CD4-positive, alpha-beta T cell treated with Interferon gamma for 1 hour (primary cell): ENCODE results near the gene NAV2.
"Not testable (repeated sequence)": the region's sequence is repeated elsewhere in the genome, so short reads cannot be mapped to it uniquely, and the experiment has no call there.

Source experiments
- DNase-seq: peaks from one replicate; pipeline ENCODE4 v3.0.0-alpha.2; 2020

Gene NAV2

GRCh38 chr11:19912115-19912957, 199.7 kb downstream of the NAV2 start:
- DNase-seq, result no peak

GRCh38 chr11:19912958-19913892, 200.6 kb downstream of the NAV2 start:
- no peak for DNase-seq

DNA sequence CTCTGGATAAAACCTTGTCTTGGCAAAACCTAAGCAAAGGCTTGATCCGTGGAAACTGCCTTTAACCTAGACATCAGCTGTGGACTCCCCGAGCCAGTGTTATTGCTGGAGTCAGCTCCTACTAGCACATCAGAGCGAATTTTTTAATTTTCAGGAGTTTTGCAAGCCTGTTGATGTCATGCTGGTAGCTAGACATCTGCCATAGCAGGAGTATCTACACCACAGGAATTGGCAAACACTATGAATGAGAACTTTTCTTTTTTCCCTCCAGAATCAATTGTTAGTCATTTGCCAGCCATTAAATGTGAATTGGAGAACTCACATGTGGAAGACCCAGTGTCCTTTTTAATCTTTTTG, 201.2 kb downstream of the NAV2 start:
- DNase-seq, result no peak

DNA sequence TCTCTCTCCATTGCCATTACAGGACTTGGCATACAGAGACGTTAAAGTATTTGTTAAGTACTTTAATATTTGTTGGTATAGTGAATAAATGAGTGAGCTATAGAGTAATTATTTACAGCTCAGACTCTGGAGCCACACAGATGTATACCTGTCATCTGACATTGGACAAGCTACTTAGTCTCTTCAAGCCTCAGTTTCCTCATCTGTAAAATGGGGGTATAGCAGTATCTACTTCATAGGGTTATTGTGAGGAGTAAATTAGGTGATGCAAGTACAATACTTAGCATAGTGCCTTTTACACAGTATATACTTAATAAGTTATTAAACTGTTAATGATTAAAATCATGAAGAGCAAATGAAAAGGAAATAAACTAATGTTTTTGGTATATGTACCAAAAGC, 203.2 kb downstream of the NAV2 start:
- DNase-seq, result no peak

DNA sequence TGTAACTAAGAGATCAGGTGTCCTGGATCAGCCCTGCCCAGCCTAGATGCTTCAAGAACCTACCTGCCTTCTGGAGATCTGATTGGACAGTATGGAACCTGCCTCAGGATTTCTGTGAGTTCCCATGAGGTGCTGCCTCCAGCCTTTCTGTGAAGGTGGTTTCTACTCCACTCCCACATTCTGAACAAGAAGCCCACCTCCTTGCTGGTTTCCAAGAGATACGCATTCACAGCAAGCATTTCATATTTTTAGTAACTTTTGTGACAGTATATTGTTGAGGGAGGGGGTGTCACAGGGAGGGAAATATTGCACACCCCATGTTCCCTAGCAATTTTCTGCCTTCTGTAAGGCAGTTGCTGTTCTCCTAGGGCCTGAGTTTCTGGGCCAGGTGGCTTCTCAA, 204.4 kb downstream of the NAV2 start:
- no peak for DNase-seq

- DNase-seq, result no peak
Measured at GRCh38 chr11:19918302-19919049, 205.8 kb downstream of the NAV2 start.

DNA sequence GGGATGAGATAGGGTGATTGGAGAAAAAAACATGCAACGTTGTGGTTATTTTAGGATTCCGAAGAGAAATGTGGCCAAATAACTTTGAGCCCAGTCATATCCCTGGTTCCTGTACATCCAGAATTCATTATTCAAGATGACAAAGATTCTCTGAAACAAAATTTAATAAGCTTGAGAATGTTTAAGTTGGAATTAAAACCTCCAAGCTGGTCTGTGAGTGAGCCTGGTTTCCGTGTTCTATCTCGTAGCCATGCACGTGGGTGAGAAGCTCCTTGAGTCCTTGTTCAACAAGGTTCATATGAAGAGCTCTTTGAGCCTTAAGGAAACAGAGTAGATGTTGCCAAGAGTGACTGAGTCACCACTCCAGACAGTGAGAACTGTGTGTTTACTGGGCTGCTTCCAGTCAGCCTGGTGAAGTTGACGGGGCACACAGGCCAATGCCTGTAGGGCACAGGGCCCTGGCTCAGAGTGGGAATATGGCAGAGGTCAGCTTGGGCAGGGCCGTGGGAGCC, 206.5 kb downstream of the NAV2 start:
- no peak for DNase-seq

- DNase-seq, result no peak
Measured at GRCh38 chr11:19920982-19921381, 208.3 kb downstream of the NAV2 start.

DNA sequence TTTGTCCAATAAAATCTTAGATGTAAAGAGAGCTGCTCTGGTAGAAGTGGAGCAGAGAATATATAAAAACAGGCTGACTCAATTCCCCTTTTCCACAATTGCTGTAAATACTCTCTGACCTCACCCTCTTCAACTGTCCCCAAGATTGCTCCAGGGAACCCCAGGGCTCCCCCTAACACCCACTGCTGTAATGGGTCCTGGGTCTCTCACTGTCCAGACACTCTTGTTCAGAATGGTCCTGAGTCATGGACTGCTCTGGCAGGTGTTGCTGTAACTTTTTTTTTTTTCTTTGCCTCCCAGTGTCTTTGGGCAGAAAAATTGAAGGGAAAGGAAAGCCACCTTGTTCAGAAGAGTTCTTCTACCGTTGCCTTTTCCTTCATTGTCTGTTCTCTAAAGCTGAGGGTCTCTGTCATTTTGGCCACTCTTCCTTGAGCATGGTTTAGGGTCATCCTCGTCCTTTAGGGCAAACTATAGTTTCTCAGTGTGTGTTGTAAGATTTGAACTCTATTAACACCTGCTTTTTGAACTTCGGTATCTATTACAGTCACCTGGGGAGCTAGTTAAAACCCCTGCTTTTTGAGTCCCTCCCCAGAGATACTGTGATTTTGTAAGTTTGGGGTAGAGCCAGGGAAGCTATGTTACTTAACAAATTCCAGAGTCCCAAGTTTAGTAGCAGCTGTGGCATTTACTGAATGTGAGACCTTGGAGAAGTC, 209.5 kb downstream of the NAV2 start:
- no peak for DNase-seq

DNA sequence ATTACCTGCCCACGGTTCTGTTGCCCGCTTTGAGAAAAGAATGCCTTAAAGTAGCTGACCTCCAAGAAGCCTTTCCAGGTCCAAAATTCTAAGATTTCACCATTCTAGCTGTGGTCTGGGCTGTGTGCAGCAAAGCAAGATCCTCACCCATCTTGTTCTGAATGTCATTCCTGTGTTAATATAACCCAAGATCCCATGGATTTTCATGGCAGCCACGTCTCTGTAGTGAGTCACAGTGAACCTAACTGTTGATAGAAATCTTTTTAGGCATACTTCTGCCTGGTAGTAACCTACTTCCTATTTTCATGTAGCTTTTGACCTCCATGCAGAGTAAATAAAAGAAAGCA, 210.0 kb downstream of the NAV2 start:
- DNase-seq, result no peak

- no peak for DNase-seq
Measured at GRCh38 chr11:19923626-19924025, 211.0 kb downstream of the NAV2 start.

GRCh38 chr11:19924311-19924710, 211.7 kb downstream of the NAV2 start:
- no peak for DNase-seq

GRCh38 chr11:19924716-19925115, 212.1 kb downstream of the NAV2 start:
- no peak for DNase-seq

GRCh38 chr11:19927403-19927802, 214.8 kb downstream of the NAV2 start:
- not testable (repeated sequence) for DNase-seq

GRCh38 chr11:19929147-19929546, 216.5 kb downstream of the NAV2 start:
- no peak for DNase-seq

DNA sequence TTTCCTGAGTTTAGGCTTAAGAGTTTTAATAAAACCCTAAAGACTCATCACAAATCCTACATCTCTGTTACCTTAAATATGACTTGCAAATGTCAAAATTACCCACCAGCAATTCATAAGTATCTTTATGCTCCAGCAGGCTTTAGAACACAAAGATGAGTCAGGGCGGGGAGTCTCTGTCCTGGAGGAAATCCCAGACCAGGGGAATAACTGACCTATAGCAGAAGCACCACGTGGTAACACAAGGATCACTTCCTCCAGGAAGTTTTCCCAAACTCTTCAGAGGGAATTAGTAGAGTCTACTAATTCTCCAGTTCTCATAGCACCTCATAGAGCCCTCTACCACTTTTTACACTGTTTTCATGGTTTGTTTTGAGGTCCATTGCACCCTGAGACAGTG, 217.0 kb downstream of the NAV2 start:
- no peak for DNase-seq

DNA sequence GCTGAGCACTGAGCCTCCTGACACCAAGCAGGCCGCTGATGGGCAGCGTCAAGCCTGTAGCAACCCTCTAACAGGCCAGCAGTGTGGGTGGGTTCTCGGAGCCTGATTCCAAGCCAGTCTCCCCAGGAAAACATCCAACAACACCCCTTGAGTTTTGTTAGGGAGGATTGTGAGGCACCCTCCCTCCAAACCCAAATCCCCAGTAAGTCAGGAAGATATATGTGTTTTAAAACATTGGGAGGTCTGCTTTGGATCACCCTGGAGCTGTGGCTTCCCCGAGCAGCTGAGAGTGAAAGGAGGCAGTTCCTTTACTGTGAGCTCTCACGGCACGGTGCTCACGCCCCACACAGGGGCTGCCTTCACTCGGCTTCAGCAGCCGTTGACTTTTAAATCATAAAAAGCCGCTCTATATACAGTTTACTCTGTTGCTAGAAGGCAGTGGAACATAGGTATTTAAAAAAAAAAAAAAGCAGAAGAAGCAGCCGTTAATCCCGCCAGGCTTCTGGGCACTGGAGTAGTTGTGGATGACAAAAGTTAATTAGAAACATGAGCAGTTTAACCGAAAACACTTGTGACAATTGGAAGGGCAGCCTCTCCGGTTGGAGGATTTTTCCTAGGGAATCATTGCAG, 218.6 kb downstream of the NAV2 start:
- no peak for DNase-seq

GRCh38 chr11:19931771-19932369, 219.2 kb downstream of the NAV2 start:
- no peak for DNase-seq

DNA sequence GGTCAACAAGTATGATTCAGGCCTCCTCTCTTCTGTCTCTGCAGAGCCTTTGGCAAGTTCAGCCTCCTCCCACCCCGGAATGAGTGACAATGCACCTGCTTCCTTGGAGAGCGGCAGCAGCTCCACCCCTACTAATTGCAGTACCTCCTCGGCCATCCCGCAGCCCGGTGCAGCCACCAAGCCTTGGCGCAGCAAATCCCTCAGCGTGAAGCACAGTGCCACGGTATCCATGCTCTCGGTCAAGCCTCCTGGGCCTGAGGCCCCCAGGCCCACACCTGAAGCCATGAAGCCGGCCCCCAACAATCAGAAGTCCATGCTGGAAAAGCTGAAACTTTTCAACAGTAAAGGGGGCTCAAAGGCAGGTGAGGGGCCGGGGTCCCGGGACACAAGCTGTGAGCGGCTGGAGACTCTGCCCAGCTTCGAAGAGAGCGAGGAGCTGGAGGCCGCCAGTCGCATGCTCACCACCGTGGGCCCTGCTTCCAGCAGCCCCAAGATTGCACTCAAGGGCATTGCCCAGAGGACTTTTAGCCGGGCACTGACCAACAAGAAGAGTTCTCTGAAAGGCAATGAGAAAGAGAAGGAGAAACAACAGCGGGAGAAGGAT, 220.6 kb downstream of the NAV2 start:
- no peak for DNase-seq

DNA sequence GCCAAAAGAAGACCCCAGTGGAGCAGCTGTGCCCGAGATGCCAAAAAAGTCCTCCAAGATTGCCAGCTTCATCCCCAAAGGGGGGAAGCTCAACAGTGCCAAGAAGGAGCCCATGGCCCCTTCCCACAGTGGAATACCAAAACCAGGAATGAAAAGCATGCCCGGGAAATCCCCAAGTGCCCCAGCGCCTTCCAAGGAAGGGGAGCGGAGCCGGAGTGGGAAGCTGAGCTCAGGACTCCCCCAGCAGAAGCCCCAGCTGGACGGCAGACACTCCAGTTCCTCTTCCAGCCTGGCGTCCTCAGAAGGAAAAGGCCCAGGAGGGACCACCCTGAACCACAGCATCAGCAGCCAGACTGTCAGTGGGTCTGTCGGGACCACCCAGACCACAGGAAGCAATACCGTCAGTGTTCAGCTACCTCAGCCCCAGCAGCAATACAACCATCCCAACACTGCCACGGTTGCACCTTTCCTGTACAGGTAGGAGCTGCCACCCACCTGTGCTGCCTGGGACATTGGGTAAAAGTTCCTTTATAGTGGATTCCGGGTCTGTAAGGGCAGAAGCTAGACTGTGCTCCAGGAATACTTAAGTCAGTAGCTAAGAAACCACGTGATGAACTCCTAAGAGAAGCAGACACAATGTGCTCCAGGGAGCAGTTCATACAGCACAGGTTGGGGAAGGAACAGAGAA, 221.3 kb downstream of the NAV2 start:
- DNase-seq, result no peak
